GM18873 (cell line): ENCODE measurements around the gene GPR68.
"Not testable (repeated sequence)": the region's sequence is repeated elsewhere in the genome, so short reads cannot be mapped to it uniquely, and the experiment has no call there.

Experiments used
- ATAC-seq: cut with Tn5 transposase; IDR thresholded peaks from one replicate; pipeline ENCODE4 v1.9.1; 2021; ENCODE audit warnings: mild to moderate bottlenecking, moderate library complexity, moderate number of reproducible peaks; ENCODE audit not compliant: unreplicated experiment, low FRiP score

The GPR68 gene

DNA sequence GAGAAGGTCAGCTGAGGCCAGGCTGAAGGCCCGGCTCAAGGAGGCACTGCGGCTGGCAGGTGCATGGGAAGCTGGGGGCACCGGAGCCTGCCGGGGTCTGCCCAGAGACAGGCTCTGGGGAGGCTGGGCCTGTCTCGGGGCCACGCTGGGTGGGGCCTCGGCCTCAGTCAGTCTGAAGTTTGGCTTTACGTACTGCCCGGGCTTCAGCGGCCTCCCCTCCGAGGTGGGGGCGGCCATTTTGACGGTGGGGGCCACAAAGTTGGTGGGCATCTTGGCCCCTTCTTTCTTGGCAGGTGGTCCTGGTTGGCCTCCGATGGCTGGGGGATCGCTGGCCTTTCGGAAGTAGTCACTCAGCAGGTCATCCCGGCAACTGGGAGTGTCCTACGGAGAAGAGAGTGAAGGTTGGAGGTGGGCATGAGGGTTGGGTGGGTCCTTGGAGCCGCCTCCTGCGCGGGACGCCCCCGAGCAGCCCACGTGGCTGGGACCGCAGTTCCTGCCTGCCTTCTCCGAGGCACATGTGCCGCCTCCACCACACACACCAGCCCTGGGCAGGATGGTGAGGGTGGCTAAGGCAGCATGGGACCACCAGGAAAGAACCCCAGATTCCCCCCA lies 28.9 kb upstream of the GPR68 start:
- no peak for ATAC-seq

DNA sequence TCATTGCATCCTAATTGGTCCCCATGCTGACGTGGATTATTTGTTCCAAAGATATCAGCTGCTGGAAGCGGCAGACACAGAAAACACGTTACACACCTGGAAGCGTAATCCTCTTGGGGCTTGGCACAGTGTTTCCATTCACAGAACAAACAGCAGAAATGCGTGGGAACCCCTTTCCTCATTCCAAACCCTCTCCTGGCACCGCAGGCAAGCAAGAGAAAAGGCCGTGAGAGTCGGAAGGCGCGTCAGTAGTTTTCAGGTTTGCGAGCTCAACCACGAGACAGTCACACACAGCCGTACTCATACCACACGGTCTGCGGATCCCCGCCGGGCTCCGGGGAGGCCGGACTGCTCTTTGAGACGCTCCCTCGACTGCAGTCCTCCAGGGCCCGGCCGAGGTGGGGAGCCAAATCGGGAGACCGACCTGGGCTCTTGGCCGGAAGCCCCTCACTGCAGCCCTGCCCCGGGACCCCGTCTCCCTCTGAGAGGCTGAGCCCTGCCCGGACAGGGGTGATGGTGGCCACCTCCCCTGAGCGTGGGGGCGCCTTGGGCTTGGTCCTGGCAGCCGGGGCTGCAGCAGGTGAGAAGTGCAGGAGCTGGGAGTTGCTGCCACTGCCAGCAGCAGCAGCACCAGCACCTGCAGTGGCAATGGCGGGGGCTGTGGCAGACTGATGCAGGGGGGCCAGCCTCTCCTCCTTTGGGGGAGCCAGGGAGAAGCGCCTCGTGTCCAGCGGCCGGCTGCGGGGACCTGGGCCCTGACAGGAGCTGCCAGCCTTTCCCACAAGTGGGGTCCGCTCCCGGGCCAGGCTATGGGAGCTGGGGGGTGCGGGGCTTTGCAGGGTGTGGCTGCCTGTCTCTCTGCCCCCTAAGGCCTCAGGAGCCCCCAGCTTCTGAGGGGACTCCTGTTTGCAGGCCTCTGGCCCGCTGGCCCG lies 28.1 kb upstream of the GPR68 start:
- ATAC-seq, result no peak

DNA sequence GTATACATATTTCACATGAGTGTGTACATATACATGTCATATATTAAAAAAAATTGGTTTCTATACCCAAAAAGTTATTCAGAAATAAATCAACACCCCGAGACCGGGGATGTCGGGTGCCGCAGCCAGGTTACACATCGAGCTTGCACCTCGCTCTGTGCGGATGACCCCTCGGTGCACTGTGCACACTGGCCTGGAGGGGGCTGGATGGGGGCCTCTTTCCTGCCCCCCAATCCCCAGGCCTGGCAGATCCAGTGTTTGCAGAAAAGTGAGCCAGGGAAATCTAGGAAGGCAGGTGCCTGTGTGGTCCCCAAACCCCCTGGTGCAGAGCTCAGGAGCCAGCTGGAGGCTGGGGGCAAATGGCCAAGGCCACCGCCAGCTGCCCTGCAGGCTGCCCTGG lies 27.1 kb upstream of the GPR68 start:
- no peak for ATAC-seq

DNA sequence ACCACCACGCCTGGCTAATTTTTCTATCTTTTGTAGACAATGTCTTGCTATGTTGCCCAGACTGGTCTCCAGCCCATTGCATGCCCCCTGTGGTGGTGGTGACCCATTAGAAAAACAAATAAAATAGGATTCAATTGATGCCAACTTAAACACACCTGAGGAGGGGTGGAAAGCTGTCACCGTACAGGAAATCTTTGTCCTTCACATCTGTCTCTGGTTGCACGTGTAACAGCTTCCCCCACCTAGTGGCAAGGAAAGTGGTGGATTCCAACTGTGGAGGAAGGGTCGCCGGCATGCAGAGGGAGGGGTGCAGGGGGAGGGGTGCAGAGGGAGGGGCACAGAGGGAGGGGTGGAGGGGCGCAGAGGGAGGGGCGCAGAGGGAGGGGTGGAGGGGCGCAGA lies 26.1 kb upstream of the GPR68 start:
- ATAC-seq, result no peak

DNA sequence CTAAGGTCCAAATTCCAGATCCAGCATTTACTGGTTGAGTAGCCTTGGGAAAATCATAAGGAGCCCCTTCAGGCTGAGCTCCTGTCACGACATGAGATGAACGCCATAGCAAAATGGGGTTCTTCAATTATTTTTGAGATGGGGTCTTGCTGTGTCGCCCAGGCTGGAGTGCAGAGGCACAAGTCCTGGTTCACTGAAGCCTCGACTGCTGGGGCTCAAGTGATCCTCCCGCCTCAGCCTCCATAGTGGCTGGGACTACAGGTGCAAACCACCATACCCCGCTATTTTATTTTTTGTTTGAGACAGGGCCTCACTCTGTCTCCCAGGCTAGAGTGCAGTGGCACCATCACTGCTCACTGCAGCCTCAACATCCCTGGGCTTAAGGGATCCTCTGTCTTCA lies 25.7 kb upstream of the GPR68 start:
- ATAC-seq, result no peak

DNA sequence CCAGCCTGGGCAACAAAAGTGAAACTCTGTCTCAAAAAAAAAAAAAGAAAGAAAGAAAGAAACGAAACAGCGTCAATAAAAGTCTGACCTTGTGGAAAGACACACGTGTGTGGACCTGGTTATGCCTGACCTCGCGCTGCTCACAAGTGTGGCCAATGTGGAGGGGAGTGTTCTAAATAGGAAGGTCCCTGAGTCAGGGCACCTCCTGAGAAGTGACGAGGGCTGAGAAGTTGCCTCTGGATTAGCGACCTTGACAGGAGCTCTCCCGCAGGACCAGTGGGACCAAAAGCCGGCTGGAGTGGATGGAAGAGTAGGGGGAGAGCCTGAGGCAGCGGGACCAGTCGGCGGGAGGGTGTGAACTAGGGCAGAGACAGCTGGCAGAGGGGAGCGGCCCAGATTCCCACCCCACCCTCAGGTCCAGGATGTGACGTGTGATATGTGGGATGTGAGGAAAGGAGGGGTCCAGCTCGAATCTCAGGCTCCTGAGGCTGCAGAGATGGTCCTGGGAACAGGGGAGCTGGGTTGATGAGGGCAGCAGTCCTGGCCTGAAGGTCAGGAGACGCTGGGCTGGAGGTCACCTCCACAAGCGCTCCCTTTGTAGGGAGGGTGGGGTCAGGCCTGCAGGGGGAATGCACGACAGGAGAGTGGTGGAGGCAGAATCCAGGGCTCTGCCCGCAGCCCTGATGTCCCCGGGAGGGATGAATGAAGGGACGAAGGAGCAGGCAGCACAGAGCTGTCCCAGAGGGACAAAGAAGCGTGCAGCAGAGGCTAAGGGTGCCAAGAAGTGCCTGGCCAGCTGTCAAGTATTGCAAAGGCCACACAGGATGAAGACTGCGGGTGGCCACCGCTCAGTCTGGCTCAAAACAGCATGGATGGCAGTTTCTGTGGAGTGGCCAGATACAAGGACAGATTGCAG lies 24.8 kb upstream of the GPR68 start:
- no peak for ATAC-seq

DNA sequence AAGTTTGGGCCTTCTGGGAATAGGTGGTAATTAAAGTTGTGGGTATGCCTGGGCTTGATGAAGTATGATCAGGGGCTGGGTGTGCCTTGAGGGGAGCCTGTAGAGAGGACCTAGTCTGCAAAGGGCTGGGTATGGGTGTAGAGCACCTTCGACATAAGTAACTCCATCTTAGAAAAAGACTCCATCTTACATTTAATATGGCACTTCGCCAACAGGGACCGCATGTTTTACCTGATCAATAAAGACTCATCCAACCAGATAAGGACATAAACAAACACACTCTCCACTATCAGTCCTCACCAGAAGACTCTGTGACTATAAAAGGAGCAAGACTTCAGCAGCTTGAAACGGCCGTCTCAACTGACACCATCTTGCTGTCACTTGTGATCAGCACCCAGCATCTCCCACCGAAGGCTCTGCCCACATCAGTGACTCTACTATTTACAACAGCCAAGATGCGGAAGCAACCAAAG lies 23.5 kb upstream of the GPR68 start:
- no peak for ATAC-seq

DNA sequence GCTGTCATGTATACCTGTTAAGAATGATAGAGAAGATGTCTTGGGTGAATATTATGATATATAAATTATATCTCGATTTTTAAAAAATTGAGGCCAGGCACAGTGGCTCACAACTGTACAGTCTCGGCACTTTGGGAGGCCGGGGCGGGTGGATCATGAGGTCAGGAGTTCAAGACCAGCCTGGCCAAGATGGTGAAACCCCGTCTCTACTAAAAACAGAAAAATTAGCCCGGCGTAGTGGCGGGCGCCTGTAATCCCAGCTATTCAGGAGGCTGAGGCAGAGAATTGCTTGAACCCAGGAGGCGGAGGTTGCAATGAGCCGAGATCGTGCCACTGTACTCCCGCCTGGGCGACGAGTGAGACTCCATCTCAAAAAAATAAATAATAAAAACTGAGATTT lies 21.8 kb upstream of the GPR68 start:
- not testable (repeated sequence) for ATAC-seq

DNA sequence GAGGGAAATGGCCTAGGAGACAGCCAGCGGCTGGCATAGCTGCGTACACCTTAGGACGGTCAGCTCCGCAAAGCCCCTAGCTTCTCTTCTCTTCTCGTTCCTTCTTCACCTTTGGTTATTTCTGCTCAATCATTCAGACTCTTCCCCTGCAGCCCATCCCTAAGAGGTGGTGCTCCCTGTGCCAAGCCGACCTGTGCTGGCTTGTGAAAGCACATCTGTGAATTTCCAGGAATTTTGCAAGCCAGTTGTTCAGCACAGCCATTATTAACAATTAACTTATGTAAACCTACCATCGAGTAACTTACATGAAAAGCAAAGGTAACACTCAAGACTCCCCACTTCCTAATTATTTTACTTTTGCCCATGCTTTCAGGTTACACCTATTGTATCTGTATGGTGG lies 20.9 kb upstream of the GPR68 start:
- no peak for ATAC-seq

DNA sequence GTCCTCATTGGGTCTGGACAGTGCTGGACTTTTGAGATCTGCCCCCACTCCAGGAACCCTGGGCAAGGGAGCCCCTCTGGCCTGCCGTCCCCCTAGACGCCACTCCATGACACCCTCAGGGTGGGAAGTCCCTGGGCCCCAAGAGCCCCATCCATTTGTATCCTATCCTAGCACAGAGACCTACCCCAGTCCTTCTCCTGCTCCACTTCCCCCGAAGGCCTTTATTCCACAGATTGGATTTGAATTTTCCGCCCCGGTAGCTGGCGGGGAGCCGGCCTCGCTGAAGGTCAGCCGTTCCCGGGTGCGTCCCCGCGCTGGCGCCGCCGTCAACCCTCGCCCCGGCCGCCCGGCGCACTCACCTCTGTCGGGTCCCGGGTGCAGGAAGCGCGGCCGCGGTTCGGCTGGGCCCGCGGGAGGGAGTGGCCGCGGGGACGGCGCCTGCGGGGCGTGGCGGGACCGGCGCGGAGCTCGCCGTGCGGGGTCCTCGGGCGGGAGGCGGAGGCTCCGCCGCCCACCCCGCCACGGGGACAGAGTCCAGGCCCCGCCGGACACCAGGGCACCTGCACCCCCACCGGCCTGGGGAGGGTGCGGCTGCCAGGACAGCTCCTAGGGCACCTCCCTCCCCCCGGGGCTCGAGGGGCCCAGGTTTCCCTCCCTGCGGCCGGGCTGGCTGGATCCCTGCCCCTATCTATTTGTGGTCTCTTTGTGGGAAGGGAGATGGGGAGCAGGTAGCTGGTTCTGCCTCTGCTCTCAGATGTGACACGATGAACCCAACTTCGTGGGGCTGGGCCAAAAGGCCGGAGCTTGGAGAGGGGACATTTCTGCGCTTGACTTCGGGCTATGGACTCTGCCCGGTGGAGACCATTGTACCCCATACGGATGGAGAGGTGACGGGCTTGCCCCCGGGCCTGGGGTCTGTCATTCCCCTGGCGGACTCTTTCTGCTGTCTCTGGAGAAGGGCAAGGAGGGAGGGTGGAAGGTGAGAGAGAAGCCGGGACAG lies 19.9 kb upstream of the GPR68 start:
- no peak for ATAC-seq

DNA sequence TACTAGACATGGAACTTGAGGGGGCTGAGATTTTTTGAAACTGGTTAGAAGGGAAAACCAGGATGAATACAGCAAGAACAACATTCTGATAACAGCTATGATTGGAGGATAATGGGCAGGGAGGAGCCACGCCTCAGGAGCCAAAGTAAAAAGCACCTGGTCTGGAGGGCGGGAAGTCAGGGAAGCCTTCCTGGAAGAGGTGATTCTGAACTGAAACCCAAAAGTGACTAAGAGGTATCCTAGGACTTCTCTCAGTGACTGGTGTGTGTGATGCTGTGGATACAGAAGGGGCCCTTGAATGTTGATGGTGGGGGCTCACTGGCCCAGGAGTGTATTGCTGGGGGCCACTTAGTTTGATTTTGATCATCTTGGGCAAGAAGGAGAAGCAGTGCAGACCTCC lies 18.8 kb upstream of the GPR68 start:
- no peak for ATAC-seq

DNA sequence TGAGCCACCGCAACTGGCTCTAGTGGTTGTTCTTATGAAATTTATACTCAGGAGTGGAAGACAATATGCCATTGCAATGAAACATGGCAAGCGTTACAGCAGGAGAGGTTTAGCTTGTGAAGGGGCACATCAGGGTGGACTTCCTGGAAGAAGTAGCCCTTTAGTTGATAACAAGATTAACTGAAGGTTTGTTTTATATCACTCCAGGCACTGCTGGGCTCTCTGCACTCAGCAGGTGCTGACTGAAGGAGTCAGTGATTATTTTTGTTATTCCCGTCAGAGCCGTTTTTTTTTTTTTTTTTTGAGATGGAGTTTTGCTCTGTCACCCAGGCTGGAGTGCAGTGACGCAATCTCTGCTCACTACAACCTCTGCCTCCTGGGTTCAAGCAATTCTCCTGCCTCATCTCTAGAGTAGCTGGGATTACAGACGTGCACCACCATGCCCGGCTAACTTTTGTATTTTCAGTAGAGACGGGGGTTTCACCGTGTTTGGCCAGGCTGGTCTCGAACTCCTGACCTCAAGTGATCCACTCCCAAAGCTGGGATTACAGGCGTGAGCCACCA lies 17.6 kb upstream of the GPR68 start:
- no peak for ATAC-seq

DNA sequence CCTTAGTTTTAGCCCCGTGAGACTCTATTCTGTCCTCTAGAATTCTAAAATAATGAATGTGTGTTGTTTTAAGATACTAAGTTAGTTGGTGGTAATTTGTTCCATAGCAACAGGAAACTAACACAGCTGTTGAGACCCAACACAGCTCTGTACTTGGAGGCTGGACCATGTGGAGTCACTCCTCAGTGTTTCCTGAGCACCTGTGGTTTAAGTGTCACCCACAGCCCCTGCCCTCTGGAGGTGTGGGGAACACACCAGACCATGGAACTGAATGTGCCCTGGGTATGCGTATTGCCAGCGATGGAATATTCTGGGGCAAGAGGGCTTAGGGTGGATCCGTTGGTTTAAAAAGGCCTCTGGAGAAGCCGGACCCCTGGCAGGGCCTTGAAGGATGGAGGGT lies 16.6 kb upstream of the GPR68 start:
- ATAC-seq, result no peak

DNA sequence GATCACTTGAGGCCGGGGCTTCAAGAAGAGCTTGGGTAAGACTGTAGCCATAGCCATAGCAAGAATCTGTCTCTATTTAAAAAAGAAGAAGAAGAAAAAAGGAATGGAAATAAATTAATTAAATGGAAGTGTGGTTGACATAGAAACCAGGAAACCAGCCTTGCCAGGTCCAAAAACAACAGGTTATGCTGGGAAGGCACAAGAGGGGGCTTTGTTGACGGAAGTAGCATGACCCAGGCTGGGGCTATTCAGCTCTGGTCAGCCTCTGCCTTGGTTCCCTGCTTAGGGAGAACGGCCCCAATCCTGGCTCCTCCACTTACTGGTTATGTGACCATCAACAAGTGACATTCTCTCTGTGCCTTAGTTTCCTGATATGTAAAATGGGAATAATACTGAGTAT lies 14.4 kb upstream of the GPR68 start:
- no peak for ATAC-seq

DNA sequence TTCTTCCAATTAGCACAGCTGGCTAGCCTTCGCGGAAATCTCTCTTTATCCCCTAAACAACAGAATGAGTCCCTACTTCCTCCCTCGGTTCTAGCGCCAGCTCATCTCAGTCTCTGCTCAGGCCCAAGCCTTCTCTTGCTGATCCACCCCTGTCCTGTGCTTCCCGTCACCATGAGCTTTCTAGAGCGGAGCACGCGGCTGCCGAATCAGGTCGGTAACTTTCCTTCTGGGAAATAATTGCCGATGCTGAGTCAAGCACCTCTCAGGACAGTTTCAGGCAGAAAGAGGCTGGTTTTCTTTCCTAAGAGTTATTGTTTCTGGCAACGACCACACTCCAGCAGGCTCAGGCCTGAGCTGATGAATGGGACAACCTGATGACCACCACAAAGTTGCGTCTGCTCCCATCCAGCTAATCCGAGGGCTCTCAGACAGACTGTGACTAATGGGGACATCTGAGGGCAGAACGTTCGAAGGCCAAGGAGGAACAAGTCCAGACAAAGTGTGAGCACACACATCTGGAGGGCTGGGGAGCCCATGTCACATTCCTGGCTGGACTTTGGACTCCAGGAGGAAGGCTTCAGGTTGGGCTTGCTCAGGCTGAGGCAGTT lies 13.6 kb upstream of the GPR68 start:
- ATAC-seq, result no peak

DNA sequence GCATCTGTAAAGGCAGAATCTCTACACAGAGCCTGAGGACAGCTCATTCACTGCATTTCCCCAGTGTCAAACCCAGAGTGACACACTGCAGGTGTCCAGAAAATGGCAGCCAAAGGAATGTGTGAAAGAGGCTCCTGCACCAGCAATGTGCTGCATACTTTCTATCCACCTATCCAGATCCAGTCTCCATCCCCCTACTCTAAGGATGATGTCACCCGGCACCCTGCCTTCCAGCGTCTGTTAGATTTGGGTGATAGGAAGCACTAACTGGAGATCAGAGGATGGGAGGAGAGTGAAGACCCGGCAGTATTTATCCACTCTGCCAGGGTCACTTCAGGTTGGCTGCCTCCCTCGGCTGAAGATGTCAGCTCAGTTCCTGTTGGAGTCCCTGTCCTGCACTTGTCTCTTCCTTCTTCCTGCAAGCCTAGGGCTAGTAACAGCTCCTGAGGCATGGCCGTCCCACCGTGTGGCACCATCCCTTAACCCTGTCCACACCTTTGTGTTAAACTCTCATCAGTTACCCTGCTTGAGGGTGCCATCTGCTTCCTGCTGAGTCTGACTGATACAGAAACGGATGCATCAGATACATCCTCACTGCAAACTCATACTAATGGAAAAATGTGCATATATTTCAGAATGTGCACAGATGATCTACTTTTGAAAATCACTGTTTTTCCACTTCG lies 13.0 kb upstream of the GPR68 start:
- ATAC-seq, result no peak

DNA sequence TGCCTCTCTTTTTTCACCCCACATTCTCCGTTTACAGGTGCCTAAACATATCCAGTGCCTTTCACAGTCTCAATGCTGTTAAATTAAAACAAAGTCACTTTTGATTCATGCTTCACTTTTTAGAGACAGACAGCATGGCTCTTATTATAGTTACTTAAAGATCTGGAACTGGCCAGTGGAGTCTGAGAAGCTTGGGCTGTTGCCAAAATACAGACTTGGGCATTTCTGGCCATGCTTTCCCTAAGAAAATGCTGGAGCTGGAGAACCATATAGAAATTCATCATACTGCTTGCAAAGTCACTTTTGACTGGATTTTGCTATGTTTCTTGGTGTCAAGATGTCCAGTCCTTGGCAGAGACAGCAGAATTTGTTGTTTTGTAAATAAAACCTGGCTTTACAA lies 12.2 kb upstream of the GPR68 start:
- no peak for ATAC-seq

DNA sequence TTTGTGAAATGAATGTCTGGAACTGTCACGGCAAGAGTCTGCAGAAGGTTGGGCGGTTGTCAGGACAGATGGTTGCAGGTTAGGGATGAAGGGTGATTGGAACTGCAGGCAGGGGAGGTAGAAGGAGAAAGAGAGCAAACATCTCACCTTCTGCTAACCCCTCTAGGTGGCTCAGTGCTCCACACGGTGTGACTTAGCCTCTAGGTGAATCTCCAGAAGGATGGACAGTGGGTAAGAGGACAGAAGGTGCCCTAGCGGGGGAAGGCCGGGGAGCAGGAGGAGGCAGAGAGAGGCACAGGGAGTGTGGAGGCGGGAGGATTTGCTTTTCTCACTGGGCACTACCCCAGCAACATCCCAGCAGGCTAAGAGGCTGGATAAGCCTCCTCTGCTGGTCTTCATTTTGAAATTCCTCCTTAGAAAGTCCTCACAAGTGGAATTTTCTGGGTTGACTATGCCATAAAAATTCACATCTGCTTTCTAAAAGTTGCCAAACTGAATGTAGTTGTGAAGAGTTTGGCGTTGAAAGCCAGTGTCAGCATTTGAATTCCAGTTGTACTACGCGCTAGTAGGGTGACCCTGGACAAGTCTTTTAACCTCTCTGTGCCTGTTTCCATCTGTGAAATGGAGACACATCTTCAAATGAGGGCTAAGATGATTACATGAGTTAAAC lies 10.7 kb upstream of the GPR68 start:
- ATAC-seq, result no peak
